Measurements from ENCODE around the gene USP17L17.
"Not testable (repeated sequence)": the region's sequence is repeated elsewhere in the genome, so short reads cannot be mapped to it uniquely, and the experiment has no call there.

USP17L17 gene, protein sequence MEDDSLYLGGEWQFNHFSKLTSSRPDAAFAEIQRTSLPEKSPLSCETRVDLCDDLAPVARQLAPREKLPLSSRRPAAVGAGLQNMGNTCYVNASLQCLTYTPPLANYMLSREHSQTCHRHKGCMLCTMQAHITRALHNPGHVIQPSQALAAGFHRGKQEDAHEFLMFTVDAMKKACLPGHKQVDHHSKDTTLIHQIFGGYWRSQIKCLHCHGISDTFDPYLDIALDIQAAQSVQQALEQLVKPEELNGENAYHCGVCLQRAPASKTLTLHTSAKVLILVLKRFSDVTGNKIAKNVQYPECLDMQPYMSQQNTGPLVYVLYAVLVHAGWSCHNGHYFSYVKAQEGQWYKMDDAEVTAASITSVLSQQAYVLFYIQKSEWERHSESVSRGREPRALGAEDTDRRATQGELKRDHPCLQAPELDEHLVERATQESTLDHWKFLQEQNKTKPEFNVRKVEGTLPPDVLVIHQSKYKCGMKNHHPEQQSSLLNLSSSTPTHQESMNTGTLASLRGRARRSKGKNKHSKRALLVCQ

DNA sequence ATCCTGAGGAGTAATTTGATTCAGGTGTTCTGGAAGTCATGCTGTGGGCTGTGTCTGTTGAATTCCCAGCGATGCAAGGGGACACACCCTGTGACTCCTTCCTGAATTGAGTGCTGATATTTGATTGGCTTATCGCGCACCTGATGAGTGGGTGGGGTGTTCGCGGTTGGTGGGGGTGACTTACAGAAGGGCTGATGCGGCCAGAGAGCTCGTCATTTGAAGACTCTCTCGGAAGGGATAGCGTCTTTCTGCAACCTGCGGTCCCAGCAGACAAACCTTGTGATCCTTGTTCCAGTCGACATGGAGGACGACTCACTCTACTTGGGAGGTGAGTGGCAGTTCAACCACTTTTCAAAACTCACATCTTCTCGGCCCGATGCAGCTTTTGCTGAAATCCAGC, at the start of gene USP17L17:
USP17L17 (plus strand) TSS at position 301 of the 400 bp plus-strand sequence; CDS start at position 301, 0 bp downstream.
- not testable (repeated sequence) for DNase-seq

GRCh38 chr4:9210357-9210756, 33.3 kb upstream of the USP17L17 start, which contains the start of gene USP17L10:
USP17L10 (plus strand) TSS chr4:9210657; CDS start chr4:9210657, 0 bp downstream.
- not testable (repeated sequence) for DNase-seq

DNA sequence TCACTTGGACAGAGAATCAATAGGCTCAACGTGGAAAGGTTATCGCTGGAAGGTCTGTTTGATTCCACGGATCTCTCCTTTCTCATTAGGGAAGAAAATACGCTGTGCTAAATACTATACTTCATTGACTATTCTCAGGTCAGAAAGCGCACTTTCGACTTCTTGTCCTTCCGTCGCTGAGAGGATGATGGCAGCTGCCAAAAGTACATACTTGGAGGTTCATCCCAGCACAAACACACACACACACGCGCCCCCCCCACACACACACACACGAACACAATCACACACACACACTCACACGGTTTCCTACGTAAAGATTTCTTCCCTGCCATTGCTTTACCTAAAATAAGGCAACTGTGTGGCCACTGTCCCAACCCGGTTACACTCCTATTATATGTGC, 29.0 kb upstream of the USP17L17 start:
- DNase-seq: not testable (repeated sequence)

- not testable (repeated sequence) for DNase-seq
Observed at GRCh38 chr4:9215105-9215504, 28.6 kb upstream of the USP17L17 start, which contains the start of gene USP17L11. USP17L11 (plus strand) TSS chr4:9215405; CDS start chr4:9215405, 0 bp downstream.

- not testable (repeated sequence) for DNase-seq
Observed at GRCh38 chr4:9219852-9220251, 23.8 kb upstream of the USP17L17 start, which contains the start of gene USP17L12. USP17L12 (plus strand) TSS chr4:9220152; CDS start chr4:9220152, 0 bp downstream.

GRCh38 chr4:9224596-9224995, 19.1 kb upstream of the USP17L17 start, which contains the start of gene USP17L13:
USP17L13 (plus strand) TSS chr4:9224896; CDS start chr4:9224896, 0 bp downstream.
- not testable (repeated sequence) for DNase-seq

- DNase-seq: not testable (repeated sequence)
Observed at GRCh38 chr4:9230249-9230648, 13.4 kb upstream of the USP17L17 start.

- not testable (repeated sequence) for DNase-seq
Observed at GRCh38 chr4:9234085-9234484, 9.6 kb upstream of the USP17L17 start, which contains the start of gene USP17L15. USP17L15 (plus strand) TSS chr4:9234385; CDS start chr4:9234385, 0 bp downstream.

- DNase-seq: not testable (repeated sequence)
Observed at GRCh38 chr4:9238461-9238860, 5.2 kb upstream of the USP17L17 start.

DNA sequence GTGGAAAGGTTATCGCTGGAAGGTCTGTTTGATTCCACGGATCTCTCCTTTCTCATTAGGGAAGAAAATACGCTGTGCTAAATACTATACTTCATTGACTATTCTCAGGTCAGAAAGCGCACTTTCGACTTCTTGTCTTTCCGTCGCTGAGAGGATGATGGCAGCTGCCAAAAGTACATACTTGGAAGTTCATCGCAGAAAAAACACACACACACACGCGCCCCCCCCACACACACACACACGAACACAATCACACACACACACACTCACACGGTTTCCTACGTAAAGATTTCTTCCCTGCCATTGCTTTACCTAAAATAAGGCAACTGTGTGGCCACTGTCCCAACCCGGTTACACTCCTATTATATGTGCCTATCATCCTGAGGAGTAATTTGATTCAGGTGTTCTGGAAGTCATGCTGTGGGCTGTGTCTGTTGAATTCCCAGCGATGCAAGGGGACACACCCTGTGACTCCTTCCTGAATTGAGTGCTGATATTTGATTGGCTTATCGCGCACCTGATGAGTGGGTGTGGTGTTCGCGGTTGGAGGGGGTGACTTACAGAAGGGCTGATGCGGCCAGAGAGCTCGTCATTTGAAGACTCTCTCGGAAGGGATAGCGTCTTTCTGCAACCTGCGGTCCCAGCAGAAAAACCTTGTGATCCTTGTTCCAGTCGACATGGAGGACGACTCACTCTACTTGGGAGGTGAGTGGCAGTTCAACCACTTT, 4.4 kb downstream of the USP17L17 start, which contains the start of gene USP17L18:
USP17L18 (plus strand) TSS at position 678 of the 728 bp plus-strand sequence; CDS start at position 678, 0 bp downstream.
- DNase-seq: peak; percentile 0

- not testable (repeated sequence) for DNase-seq
Observed at GRCh38 chr4:9253078-9253477, 9.4 kb downstream of the USP17L17 start, which contains the start of gene USP17L19. USP17L19 (plus strand) TSS chr4:9253378; CDS start chr4:9253378, 0 bp downstream.

DNA sequence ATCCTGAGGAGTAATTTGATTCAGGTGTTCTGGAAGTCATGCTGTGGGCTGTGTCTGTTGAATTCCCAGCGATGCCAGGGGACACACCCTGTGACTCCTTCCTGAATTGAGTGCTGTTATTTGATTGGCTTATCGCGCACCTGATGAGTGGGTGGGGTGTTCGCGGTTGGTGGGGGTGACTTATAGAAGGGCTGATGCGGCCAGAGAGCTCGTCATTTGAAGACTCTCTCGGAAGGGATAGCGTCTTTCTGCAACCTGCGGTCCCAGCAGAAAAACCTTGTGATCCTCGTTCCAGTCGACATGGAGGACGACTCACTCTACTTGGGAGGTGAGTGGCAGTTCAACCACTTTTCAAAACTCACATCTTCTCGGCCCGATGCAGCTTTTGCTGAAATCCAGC, 14.1 kb downstream of the USP17L17 start, which contains the start of gene USP17L20:
USP17L20 (plus strand) TSS at position 301 of the 400 bp plus-strand sequence; CDS start at position 301, 0 bp downstream.
- not testable (repeated sequence) for DNase-seq

DNA sequence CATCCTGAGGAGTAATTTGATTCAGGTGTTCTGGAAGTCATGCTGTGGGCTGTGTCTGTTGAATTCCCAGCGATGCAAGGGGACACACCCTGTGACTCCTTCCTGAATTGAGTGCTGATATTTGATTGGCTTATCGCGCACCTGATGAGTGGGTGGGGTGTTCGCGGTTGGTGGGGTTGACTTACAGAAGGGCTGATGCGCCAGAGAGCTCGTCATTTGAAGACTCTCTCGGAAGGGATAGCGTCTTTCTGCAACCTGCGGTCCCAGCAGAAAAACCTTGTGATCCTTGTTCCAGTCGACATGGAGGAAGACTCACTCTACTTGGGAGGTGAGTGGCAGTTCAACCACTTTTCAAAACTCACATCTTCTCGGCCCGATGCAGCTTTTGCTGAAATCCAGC, 18.9 kb downstream of the USP17L17 start, which contains the start of gene USP17L21:
USP17L21 (plus strand) TSS at position 301 of the 400 bp plus-strand sequence; CDS start at position 301, 0 bp downstream.
- DNase-seq: not testable (repeated sequence)

GRCh38 chr4:9267319-9267718, 23.6 kb downstream of the USP17L17 start, which contains the start of gene USP17L22:
USP17L22 (plus strand) TSS chr4:9267619; CDS start chr4:9267619, 0 bp downstream.
- not testable (repeated sequence) for DNase-seq

DNA sequence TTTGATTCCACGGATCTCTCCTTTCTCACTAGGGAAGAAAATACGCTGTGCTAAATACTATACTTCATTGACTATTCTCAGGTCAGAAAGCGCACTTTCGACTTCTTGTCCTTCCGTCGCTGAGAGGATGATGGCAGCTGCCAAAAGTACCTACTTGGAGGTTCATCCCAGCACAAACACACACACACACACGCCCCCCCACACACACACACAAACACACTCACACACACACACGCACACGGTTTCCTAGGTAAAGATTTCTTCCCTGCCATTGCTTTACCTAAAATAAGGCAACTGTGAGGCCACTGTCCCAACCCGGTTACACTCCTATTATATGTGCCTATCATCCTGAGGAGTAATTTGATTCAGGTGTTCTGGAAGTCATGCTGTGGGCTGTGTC, 28.0 kb downstream of the USP17L17 start:
- peak; percentile 11 for DNase-seq
